Psoas muscle (tissue), 8 donors: ENCODE measurements around the gene INTS1. TPM values are rescaled to one million over a fixed set of nuclear protein-coding genes. Genes with fewer than 3 reads are reported as not detected.

Experiments
- ATAC-seq, 4 donors: fragments of 200-7000 bp; cut with Tn5 transposase; one replicate each; pipeline ENCODE4 v1.9.1; 2020; ENCODE audit warnings: moderate library complexity in 3 of 4, mild to moderate bottlenecking in 2 of 4
- DNase-seq, 2 donors: peaks; one replicate each; pipeline ENCODE4 v3.0.0-alpha.2; 2020
- H3K27ac ChIP-seq: fragments of 200-600 bp; one replicate; pipeline ENCODE4 v1.8.0; 2022
- H3K27me3 ChIP-seq, 3 donors: fragments of 200-600 bp in 1 of 3; one replicate each; pipeline versions ENCODE4 v1.6.1 to v1.8.0; 2013 to 2022; ENCODE audit warnings: low read length in 2 of 3, mild to moderate bottlenecking in 2 of 3, moderate library complexity in 1 of 3; ENCODE audit not compliant: insufficient read depth in 3 of 3
- H3K36me3 ChIP-seq, 2 donors: fragments of 200-600 bp in 1 of 2; one replicate each; pipeline versions ENCODE4 v1.6.1 to v1.8.0; 2013 to 2022; ENCODE audit warnings: low read depth in 1 of 2, mild to moderate bottlenecking in 1 of 2, moderate library complexity in 1 of 2; ENCODE audit not compliant: insufficient read depth in 1 of 2
- H3K4me1 ChIP-seq: fragments of 200-600 bp; one replicate; pipeline ENCODE4 v1.8.0; 2022
- H3K4me3 ChIP-seq: fragments of 200-600 bp; one replicate; pipeline ENCODE4 v1.8.0; 2022; ENCODE audit warnings: mild to moderate bottlenecking
- H3K9me3 ChIP-seq: fragments of 200-600 bp; one replicate; pipeline ENCODE4 v1.8.0; 2022
- WGBS, 3 donors: extraction: QIAGEN DNeasy Blood & Tissue Kit; methylation state at CpG; one replicate each; pipeline versions ENCODE4 v1.1.6 to v1.1.7; 2013; 5-methylcytosine and 5-hydroxymethylcytosine counted together
- intact Hi-C, 2 donors: fragments of 100-400 bp; cut with DNase I; formaldehyde crosslinking; loops; one replicate each; pipeline versions ENCODE4 v1.11.0 to v1.14.2; 2022
- polyA plus RNA-seq, 3 donors: library from polyadenylated mRNA; stranded (reverse); fragments of 200-250 nt; gene quantifications; one replicate each; pipeline ENCODE4 v1.2.3, GENCODE V29; 2013
- total RNA-seq, 4 donors: library from RNA; stranded (reverse); fragmentation: NEBNext Ultra II Directional in 2 of 4; extraction: Animal tissue kit (Norgen Biotek cat#: 25700) in 2 of 4; gene quantifications; one replicate each; pipeline versions ENCODE4 v1.2.1 to v1.2.4, GENCODE V29; 2021 to 2023
- TF ChIP-seq, protein P1 (sequence below): fragments of 200-600 bp; IDR thresholded peaks from one replicate; pipeline ENCODE4 v1.8.0; 2022; ENCODE audit warnings: antibody characterized with exemption
- donor health status: healthy with polysubstance abuse.
- donor health status: DM: no; HTN: no; CAD: no; lungs with moderate emphysema.
- donor health status: Bipolar disorder and iron deficiency.
- donor health status: healthy.
- donor health status: DM: yes; HTN: yes; CAD: no.
- donor health status: DM: no; HTN: no; CAD: no.
- donor health status: DM: no; HTN: no; CAD: no.
- donor health status: DM: yes; HTN: yes; CAD: no.

The INTS1 gene
- total and polyA plus RNA-seq, 7 donors: 38.8 to 77.6 (median 64.0) TPM

DNA sequence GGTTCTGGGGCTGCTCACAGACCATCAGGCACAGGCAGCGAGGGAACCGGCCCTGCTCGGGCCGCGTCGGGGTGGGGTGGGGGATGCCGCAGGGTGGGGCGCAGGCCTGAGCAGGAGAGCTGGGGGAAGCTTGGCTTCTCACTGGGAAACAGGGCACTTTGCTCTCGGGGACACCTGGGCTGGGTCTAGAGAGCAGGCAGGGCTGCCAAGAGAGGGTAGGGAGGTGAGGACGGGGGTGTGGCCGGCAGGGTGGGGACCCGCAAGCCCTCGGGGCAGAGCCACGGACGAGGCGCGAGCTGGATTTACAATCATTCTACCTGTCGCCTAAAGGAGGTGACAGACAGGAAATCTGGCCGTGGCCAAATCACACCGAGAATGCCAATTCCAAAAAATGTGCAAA, 11.1 kb downstream of the INTS1 start:
- no peak overlapping the region for H3K27ac ChIP-seq
- no peaks in the 10 kb centered on the region for H3K4me1 ChIP-seq
- H3K9me3 ChIP-seq: no peaks in the 10 kb centered on the region
- intact Hi-C loops: no loop called here
- H3K27me3 ChIP-seq: no peaks in the 10 kb centered on the region
- TF ChIP-seq, protein P1, sequence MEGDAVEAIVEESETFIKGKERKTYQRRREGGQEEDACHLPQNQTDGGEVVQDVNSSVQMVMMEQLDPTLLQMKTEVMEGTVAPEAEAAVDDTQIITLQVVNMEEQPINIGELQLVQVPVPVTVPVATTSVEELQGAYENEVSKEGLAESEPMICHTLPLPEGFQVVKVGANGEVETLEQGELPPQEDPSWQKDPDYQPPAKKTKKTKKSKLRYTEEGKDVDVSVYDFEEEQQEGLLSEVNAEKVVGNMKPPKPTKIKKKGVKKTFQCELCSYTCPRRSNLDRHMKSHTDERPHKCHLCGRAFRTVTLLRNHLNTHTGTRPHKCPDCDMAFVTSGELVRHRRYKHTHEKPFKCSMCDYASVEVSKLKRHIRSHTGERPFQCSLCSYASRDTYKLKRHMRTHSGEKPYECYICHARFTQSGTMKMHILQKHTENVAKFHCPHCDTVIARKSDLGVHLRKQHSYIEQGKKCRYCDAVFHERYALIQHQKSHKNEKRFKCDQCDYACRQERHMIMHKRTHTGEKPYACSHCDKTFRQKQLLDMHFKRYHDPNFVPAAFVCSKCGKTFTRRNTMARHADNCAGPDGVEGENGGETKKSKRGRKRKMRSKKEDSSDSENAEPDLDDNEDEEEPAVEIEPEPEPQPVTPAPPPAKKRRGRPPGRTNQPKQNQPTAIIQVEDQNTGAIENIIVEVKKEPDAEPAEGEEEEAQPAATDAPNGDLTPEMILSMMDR: no peak
- 92 to 95% (median 93%) methylated on average over 20 of the region's 20 CpGs for WGBS, 3 donors
- ATAC-seq: no peak
- no peak for DNase-seq
- no peak overlapping the region for H3K4me3 ChIP-seq
- H3K36me3 ChIP-seq: peaks cover 0 to 91% of the 10 kb centered on the region in 2 donors

DNA sequence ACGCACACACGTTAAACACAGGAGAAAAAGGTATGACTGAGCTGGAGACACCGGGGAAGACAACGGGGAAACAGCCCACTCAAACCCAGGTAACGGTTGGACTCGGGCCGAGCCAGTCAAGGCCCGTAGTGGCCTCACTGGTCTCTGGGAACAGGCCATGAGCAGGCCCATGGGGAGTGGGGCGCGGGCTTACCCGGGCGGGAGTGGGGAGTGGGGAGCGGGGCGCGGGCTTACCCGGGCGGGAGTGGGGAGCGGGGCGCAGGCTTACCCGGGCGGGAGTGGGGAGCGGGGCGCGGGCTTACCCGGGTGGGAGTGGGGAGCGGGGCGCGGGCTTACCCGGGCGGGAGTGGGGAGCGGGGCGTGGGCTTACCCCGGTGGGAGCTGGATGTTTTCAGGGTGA, 11.5 kb downstream of the INTS1 start:
- no peak overlapping the region for H3K27ac ChIP-seq
- H3K4me3 ChIP-seq: no peak overlapping the region
- peaks cover 0 to 91% of the 10 kb centered on the region in 2 donors for H3K36me3 ChIP-seq
- H3K4me1 ChIP-seq: no peaks in the 10 kb centered on the region
- intact Hi-C loops: no loop called here
- DNase-seq: no peak
- H3K9me3 ChIP-seq: no peaks in the 10 kb centered on the region
- TF ChIP-seq, protein P1: no peak
- no peak for ATAC-seq
- 88 to 96% (median 91%) methylated on average over 25 to 33 of the region's 33 CpGs for WGBS, 3 donors
- H3K27me3 ChIP-seq: no peaks in the 10 kb centered on the region

DNA sequence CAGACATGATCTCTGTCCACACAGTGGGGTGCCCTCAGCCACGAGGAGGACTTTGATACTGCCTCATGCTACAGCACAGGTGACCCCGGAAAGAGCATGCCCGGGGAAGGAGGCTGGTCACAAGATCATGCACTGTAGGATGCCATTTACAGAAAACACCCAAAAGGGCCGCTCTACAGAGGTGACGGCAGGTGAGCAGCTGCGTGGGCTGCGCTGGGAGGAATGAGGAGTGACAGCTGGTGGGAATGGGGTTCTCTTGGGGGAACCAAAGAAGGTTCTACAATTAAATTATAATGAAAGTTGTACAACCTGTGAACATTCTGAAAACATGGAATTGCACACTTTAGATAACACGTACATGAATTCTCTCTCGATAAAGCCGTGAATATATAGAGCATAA, 12.0 kb downstream of the INTS1 start:
- Histone ChIP-seq H3K27ac (no peak overlapping the region), H3K36me3 (peaks cover 0 to 91% of the 10 kb centered on the region in 2 donors), H3K4me1 (no peaks in the 10 kb centered on the region), H3K4me3 (no peak overlapping the region), H3K27me3 (no peaks in the 10 kb centered on the region), H3K9me3 (no peaks in the 10 kb centered on the region)
- TF ChIP-seq, protein P1: no peak
- ATAC-seq (no peak), DNase-seq (no peak)
- WGBS, 3 donors: 85 to 91% (median 88%) methylated on average over 10 of the region's 10 CpGs
- intact Hi-C loops: no loop called here

DNA sequence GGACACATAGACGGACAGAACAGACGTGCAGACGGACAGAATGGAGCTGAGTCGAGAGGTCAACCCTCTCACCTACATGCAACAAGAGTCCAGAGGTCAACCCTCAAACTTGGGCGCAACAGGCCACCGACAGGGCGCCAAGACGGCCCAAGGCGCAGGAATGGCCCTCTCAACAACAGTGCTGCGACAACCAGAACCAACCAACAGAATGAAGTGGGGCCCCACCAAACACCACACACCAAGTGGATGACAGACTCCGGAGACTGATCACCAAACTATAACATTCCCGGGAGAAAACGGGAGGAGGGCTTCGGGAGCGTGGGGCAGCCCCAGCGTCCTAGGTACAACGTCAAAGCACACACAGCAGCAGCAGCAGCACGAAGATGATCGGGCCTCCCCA, 13.4 kb downstream of the INTS1 start:
- H3K9me3 ChIP-seq: no peaks in the 10 kb centered on the region
- no peaks in the 10 kb centered on the region for H3K27me3 ChIP-seq
- no peak for DNase-seq
- no peak for ATAC-seq
- intact Hi-C loops: no loop called here
- TF ChIP-seq, protein P1: no peak
- H3K4me1 ChIP-seq: no peaks in the 10 kb centered on the region
- no peak overlapping the region for H3K27ac ChIP-seq
- H3K36me3 ChIP-seq: peaks cover 0 to 91% of the 10 kb centered on the region in 2 donors
- WGBS, 3 donors: 88 to 96% (median 90%) methylated on average over 19 of the region's 19 CpGs
- no peak overlapping the region for H3K4me3 ChIP-seq

DNA sequence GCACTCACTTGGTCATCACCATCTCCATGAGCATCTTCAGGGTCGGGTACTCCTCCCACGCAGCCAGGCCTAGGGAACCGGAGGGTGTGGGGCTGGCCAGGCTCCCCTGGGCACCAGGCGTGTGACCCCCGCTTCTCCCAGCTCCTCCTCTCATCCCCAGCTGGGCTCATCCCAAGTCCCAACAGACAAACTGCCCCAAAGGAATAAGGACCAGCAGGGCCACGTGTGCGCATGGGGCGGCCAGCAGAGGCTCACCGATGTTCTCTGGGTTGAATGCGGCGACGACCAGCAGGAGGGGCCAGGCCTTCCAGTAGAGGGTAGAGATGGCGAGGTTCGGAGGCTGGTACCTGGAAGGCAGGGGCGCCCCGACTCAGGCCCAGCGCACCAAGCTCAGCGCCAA, 14.9 kb downstream of the INTS1 start:
- Histone ChIP-seq H3K4me3 (no peak overlapping the region), H3K27me3 (no peaks in the 10 kb centered on the region), H3K9me3 (no peaks in the 10 kb centered on the region), H3K36me3 (peaks cover 0 to 93% of the 10 kb centered on the region in 2 donors), H3K4me1 (no peaks in the 10 kb centered on the region), H3K27ac (no peak overlapping the region)
- ATAC-seq (no peak), DNase-seq (no peak)
- WGBS, 3 donors: 89 to 98% (median 93%) methylated on average over 15 to 18 of the region's 18 CpGs
- TF ChIP-seq, protein P1: no peak
- intact Hi-C loops: no loop called here
